ENCODE results near the gene SLC66A1. TPM values are rescaled to one million over a fixed set of nuclear protein-coding genes. Genes with fewer than 3 reads are reported as not detected.
A peak's percentile ranks its signal among the peaks of the same experiment; 100 is the strongest.

Gene SLC66A1
- total RNA-seq, 2 donors from 2014 or later = 10.0 to 14.9 TPM

DNA sequence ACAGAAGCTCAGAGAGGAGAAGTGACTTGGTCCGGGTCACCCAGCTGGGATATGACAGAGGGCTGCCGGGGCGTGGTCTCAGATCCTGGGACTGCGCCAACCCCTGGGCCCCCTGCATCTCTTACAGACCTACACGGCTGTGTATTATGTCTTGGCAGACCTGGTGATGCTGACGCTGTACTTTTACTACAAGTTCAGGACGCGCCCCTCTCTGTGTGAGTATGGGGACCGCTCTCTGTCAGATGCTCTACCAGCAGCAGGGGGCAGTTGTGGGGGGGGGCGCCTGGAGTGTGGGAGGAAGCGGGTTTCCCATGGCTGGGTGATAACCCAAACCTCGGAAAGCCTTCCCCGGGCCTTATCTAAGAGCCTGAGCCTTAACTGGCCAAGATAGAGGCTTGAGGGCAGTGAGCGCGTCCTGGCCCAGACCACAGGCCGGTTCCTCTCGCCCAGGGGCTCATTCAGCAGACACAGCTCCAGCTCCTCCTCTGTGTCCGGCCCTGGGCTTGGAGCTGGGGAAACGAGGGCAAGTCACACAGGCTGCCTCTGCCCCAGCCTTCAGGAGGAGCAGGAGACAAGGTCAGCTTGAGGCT lies 13.3 kb downstream of the SLC66A1 start:
- no peaks in the 10 kb centered on the region for H3K27me3 Mint-ChIP-seq
- peaks cover 3 to 5% of the 10 kb centered on the region in 2 donors for H3K4me1 Mint-ChIP-seq (ENCODE audit: low read depth in 2 of 2)
- peak in 1 of 2 donors; percentile 31 for ATAC-seq

DNA sequence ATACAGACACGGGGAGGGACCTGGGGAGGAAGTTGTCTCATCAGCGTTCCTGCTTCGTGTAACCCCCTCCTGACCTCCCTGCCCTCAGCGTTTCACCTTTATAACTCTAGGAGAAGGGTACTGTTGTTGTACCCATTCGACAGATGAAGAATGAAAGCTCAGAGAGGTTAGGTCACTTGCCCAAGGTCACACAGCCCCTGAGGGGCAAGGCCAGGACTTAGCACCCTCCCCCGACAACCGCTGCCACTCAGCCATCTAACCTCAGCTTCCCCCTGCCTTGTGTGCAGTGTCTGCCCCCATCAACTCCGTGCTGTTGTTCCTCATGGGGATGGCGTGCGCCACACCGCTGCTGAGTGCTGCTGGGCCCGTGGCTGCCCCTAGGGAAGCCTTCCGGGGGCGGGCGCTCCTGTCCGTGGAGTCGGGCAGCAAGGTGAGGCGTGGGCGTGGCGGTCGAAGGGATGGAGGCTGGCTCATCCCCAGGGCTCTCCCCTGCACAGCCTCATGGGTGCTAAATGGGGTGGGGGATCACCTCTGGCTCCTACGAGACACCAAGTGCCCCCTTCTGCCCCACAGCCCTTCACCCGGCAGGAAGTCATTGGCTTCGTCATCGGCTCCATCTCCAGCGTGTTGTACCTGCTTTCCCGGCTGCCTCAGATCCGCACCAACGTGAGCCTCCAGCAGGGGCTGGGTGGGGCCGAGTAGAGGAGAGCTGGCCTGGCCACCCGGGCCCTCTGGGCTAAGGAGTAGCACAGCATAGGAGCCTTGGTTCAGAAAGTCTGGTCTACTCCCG lies 14.0 kb downstream of the SLC66A1 start:
- no peak overlapping the region for H3K4me3 Mint-ChIP-seq

More for the DNA sequence above, 13.3 kb downstream of the SLC66A1 start:
- DNase-seq (ENCODE audit: low spot score) = no peak
- Mint-ChIP-seq H3K9me3 (no peaks in the 10 kb centered on the region), H3K4me3 (no peak overlapping the region), H3K27ac (no peak overlapping the region), H3K36me3 (no peaks in the 10 kb centered on the region)

GRCh38 chr1:19326748-19327065 lies 14.6 kb downstream of the SLC66A1 start:
- DNase-seq (ENCODE audit: low spot score) (no peak), ATAC-seq (no peak)
- no peaks in the 10 kb centered on the region for H3K27me3 Mint-ChIP-seq
- no peaks in the 10 kb centered on the region for H3K9me3 Mint-ChIP-seq
- no peak overlapping the region for H3K27ac Mint-ChIP-seq
- H3K36me3 Mint-ChIP-seq = no peaks in the 10 kb centered on the region
- H3K4me3 Mint-ChIP-seq = no peak overlapping the region
- peaks cover 0 to 3% of the 10 kb centered on the region in 2 donors for H3K4me1 Mint-ChIP-seq (ENCODE audit: low read depth in 2 of 2)

More for the DNA sequence above, 14.0 kb downstream of the SLC66A1 start:
- no peaks in the 10 kb centered on the region for H3K36me3 Mint-ChIP-seq
- no peak for ATAC-seq
- DNase-seq (ENCODE audit: low spot score) = no peak
- no peak overlapping the region for H3K27ac Mint-ChIP-seq
- no peaks in the 10 kb centered on the region for H3K27me3 Mint-ChIP-seq
- no peaks in the 10 kb centered on the region for H3K9me3 Mint-ChIP-seq
- peaks cover 3% of the 10 kb centered on the region in 2 donors for H3K4me1 Mint-ChIP-seq (ENCODE audit: low read depth in 2 of 2)

DNA sequence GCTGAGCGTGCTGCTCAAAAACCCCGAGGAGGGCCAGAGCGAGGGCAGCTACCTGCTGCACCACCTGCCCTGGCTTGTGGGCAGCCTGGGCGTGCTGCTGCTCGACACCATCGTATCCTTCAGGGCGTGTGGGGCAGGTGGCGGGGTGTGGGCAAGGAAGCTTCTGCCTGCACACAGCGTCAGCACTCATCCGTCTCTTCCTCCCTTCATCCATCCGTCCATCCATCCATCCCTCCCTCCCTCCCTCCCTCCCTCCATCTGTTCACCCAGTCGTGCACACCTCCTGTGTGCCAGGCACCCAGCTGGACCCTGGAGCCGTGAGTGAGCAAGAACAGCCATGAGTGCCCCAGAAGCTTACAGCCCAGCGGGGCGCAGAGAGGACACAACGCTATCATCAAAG lies 15.2 kb downstream of the SLC66A1 start:
- Mint-ChIP-seq H3K9me3 (no peaks in the 10 kb centered on the region), H3K36me3 (no peaks in the 10 kb centered on the region), H3K4me1 (ENCODE audit: low read depth in 2 of 2) (peaks cover 0 to 2% of the 10 kb centered on the region in 2 donors), H3K4me3 (no peak overlapping the region), H3K27ac (no peak overlapping the region), H3K27me3 (no peaks in the 10 kb centered on the region)
- ATAC-seq (no peak), DNase-seq (ENCODE audit: low spot score) (no peak)

GRCh38 chr1:19327736-19328135 lies 15.6 kb downstream of the SLC66A1 start:
- ATAC-seq (no peak), DNase-seq (ENCODE audit: low spot score) (no peak)
- H3K27ac Mint-ChIP-seq = no peak overlapping the region
- no peaks in the 10 kb centered on the region for H3K27me3 Mint-ChIP-seq
- H3K4me1 Mint-ChIP-seq (ENCODE audit: low read depth in 2 of 2) = no peaks in the 10 kb centered on the region
- no peak overlapping the region for H3K4me3 Mint-ChIP-seq
- H3K36me3 Mint-ChIP-seq = no peaks in the 10 kb centered on the region
- no peaks in the 10 kb centered on the region for H3K9me3 Mint-ChIP-seq

DNA sequence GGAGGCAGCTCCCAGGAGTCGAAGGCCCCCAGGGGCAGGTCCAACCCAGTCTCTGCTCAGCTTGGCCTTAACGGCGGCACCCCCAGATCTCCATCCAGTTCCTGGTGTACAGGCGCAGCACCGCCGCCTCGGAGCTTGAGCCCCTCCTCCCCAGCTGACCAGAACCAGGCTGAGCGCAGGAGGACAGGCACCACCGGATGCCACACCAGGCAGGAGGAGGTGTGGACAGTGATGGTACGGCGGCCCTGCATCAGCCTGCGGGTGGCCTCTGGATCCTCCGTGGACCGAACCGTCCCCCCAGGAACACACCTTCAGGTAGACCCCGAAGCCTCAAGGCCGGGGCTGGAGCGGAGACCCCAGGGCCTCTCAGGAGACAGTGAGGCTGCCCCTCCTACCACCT lies 16.4 kb downstream of the SLC66A1 start:
- H3K36me3 Mint-ChIP-seq = no peaks in the 10 kb centered on the region
- no peak overlapping the region for H3K4me3 Mint-ChIP-seq
- H3K4me1 Mint-ChIP-seq (ENCODE audit: low read depth in 2 of 2) = no peaks in the 10 kb centered on the region
- no peaks in the 10 kb centered on the region for H3K9me3 Mint-ChIP-seq
- no peak for ATAC-seq
- no peak overlapping the region for H3K27ac Mint-ChIP-seq
- H3K27me3 Mint-ChIP-seq = no peaks in the 10 kb centered on the region
- DNase-seq (ENCODE audit: low spot score) = no peak

DNA sequence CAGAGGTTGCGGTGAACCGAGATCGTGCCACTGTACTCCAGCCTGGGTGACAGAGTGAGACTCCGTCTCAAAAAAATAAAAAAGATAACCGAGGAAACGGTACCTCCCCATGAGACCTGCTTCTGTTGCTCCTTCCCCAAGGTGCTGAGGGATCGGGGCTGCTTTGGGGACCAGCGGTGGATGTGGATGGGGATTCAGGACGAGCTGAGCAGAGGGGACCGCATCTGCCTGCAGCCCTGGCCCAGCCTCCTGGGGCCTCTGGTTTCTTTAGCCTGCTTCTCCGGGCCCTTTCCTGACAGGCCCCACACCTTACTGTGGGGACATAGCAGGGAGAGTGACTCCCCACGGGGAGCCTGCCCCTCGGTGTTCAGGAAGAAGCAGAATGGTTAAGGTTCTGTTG lies 17.1 kb downstream of the SLC66A1 start:
- no peaks in the 10 kb centered on the region for H3K9me3 Mint-ChIP-seq
- ATAC-seq (no peak), DNase-seq (ENCODE audit: low spot score) (no peak)
- H3K27ac Mint-ChIP-seq = peak overlapping the region in 1 of 2 donors; percentile 6
- H3K4me3 Mint-ChIP-seq = no peak overlapping the region
- H3K27me3 Mint-ChIP-seq = no peaks in the 10 kb centered on the region
- no peaks in the 10 kb centered on the region for H3K36me3 Mint-ChIP-seq
- H3K4me1 Mint-ChIP-seq (ENCODE audit: low read depth in 2 of 2) = no peaks in the 10 kb centered on the region

DNA sequence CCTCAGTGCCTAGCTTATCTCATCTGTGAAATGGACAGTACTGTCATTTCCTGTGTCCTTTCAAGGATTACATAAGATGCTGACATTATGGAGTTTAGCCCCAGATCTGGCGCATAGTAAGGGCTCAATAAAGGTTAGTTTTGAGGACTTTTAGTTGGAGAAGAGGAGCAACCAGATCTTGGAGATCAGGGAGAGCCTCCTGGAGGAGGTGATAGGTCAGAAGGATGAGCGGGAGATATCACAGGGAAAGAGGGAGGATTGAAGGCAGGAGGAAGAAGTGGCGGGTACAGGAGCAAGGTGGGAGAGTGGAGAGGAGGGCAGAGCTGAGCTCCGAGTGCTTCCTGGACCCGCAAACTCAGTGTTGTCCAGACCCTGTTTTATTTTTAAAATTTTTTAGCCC lies 17.5 kb downstream of the SLC66A1 start:
- DNase-seq (ENCODE audit: low spot score) (no peak), ATAC-seq (no peak)
- no peaks in the 10 kb centered on the region for H3K27me3 Mint-ChIP-seq
- no peaks in the 10 kb centered on the region for H3K9me3 Mint-ChIP-seq
- H3K4me3 Mint-ChIP-seq = no peak overlapping the region
- peak overlapping the region in 1 of 2 donors; percentile 6 for H3K27ac Mint-ChIP-seq
- no peaks in the 10 kb centered on the region for H3K4me1 Mint-ChIP-seq (ENCODE audit: low read depth in 2 of 2)
- no peaks in the 10 kb centered on the region for H3K36me3 Mint-ChIP-seq

- Mint-ChIP-seq H3K27me3 (no peaks in the 10 kb centered on the region), H3K36me3 (no peaks in the 10 kb centered on the region), H3K9me3 (no peaks in the 10 kb centered on the region), H3K4me3 (no peak overlapping the region), H3K4me1 (ENCODE audit: low read depth in 2 of 2) (no peaks in the 10 kb centered on the region), H3K27ac (no peak overlapping the region)
- peak in 1 of 2 donors; percentile 5 for ATAC-seq
- DNase-seq (ENCODE audit: low spot score) = no peak
These were observed 18.5 kb downstream of the SLC66A1 start for GRCh38 chr1:19330449-19331135.

DNA sequence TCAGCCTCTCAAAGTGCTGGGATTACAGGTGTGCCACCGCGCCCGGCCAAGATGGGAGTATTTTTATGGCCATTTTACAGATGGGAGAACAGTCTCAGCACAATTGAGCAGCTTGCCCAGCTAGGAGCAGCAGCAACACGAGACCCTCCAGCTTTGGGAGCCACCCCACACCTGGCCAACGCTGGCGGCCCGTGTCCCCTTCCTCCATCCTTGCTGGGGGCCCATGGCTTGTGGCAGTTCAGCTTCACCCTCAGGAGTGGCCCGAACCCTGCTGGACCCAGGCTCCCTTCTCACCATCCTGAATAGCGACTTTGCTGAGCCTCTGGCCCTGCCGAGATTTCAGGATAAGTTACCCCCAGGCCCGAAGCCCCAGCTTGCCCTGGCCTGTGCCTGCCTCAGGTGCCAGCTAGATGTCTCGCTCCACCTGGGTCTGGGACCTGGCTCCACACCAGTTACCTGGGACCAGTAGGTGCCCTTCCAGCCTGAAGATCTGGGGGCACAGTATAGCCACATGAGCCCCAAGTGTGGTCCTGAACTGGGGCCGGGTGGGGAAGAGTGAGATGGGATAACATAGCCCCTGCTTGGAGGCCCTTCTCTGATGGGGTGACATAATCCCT lies 19.2 kb downstream of the SLC66A1 start:
- Mint-ChIP-seq H3K36me3 (no peaks in the 10 kb centered on the region), H3K4me3 (no peak overlapping the region), H3K27me3 (no peaks in the 10 kb centered on the region), H3K9me3 (no peaks in the 10 kb centered on the region), H3K4me1 (ENCODE audit: low read depth in 2 of 2) (no peaks in the 10 kb centered on the region), H3K27ac (no peak overlapping the region)
- ATAC-seq (no peak), DNase-seq (ENCODE audit: low spot score) (no peak)

- no peak for ATAC-seq
- no peak for DNase-seq (ENCODE audit: low spot score)
- H3K4me3 Mint-ChIP-seq = no peak overlapping the region
- no peaks in the 10 kb centered on the region for H3K27me3 Mint-ChIP-seq
- no peak overlapping the region for H3K27ac Mint-ChIP-seq
- no peaks in the 10 kb centered on the region for H3K9me3 Mint-ChIP-seq
- no peaks in the 10 kb centered on the region for H3K36me3 Mint-ChIP-seq
- peaks cover 0 to 3% of the 10 kb centered on the region in 2 donors for H3K4me1 Mint-ChIP-seq (ENCODE audit: low read depth in 2 of 2)
These were observed 20.7 kb downstream of the SLC66A1 start for GRCh38 chr1:19332832-19333231.

- no peaks in the 10 kb centered on the region for H3K9me3 Mint-ChIP-seq
- ATAC-seq (no peak), DNase-seq (ENCODE audit: low spot score) (no peak)
- no peak overlapping the region for H3K4me3 Mint-ChIP-seq
- no peak overlapping the region for H3K27ac Mint-ChIP-seq
- no peaks in the 10 kb centered on the region for H3K27me3 Mint-ChIP-seq
- H3K4me1 Mint-ChIP-seq (ENCODE audit: low read depth in 2 of 2) = peaks cover 0 to 3% of the 10 kb centered on the region in 2 donors
- no peaks in the 10 kb centered on the region for H3K36me3 Mint-ChIP-seq
These were observed 21.6 kb downstream of the SLC66A1 start for GRCh38 chr1:19333587-19334354.

DNA sequence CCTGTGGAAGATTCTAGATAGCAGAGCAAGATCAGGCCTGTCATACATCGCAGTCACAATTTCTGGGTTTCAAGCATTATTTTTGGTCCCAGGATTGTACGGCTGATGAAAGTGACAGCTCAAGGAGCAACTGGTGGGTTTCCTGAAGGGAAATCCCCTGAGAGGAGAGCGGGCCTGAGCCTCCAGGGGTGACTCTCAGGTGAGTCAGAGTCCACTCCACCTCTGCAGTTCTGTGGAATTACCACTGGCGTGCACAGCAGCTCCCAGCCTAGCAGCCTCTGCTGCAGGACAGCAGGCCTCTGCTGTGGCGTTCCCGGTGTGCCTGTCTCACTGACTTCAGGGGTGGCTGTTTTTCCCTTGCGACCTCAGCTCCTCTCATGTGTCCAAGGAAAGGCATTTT lies 24.4 kb downstream of the SLC66A1 start:
- Mint-ChIP-seq H3K4me1 (ENCODE audit: low read depth in 2 of 2) (peaks cover 0 to 7% of the 10 kb centered on the region in 2 donors), H3K9me3 (no peaks in the 10 kb centered on the region), H3K27ac (no peak overlapping the region), H3K27me3 (no peaks in the 10 kb centered on the region), H3K4me3 (no peak overlapping the region), H3K36me3 (no peaks in the 10 kb centered on the region)
- ATAC-seq = no peak
- DNase-seq (ENCODE audit: low spot score) = no peak
